ENCODE data around the gene IFI35.
A peak's percentile ranks its signal among the peaks of the same experiment; 100 is the strongest.
"Not testable (repeated sequence)": the region's sequence is repeated elsewhere in the genome, so short reads cannot be mapped to it uniquely, and the experiment has no call there.

The IFI35 gene

GRCh38 chr17:42989141-42989540, 17.4 kb upstream of the IFI35 start:
- no peaks in the 10 kb centered on the region for H3K27me3 Mint-ChIP-seq
- H3K36me3 Mint-ChIP-seq, result peaks cover 49% of the 10 kb centered on the region
- DNase-seq, result no peak
- CTCF ChIA-PET, result interaction anchor here (1.5 kb wide), 1 partner anchor 9 kb away, joined by 4 read pairs; the partner anchor contains the start of gene RPL27
- no peak overlapping the region for H3K4me3 Mint-ChIP-seq
- no peaks in the 10 kb centered on the region for H3K9me3 Mint-ChIP-seq
- no peak overlapping the region for H3K27ac Mint-ChIP-seq
- H3K4me1 Mint-ChIP-seq, result peaks cover 14% of the 10 kb centered on the region

DNA sequence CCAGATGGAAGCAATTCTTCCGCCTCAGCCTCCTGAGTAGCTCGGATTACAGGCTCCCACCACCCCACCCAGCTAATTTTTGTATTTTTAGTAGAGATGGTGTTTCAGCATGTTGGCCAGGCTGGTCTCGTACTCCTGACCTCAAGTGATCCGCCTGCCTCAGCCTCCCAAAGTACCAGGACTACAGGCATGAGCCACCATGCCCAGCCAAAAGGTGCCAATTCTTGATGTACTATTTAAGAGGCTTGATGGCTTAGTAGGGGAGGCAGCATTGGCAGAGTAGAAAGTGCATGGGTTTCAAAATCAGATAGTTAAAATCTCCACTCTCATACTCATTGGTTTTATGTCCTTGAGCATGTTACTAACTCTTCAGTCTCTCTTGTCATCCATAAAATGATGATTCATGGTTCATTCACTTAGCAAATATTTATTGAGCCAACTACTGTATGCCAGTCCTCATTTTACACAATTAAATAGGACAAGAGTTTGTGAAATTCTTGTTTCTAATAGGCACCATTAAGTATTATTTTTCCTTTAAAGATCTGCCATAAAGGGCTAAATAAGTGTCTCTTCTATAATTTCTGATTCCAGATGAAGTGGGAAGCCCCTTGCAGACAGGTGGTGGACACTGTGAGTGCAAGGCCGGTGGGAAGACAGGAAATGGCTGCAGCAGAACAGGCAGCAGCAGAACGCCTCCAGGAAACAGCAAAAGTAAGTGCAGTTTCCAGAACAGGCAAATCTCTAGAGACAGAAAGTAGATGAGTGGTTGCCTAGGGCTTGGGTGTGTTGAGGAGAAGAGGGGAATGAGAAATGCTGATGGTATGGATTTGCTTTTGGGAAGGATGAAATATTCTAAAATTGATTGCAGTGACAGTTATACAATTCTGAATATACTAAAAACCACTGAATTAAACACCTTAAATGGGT, 16.6 kb upstream of the IFI35 start:
- H3K9me3 Mint-ChIP-seq, result no peaks in the 10 kb centered on the region
- CTCF ChIA-PET, result interaction anchor here (1.5 kb wide), 1 partner anchor 8 kb away, joined by 4 read pairs; the partner anchor contains the start of gene RPL27
- no peak overlapping the region for H3K4me3 Mint-ChIP-seq
- no peak for DNase-seq
- H3K36me3 Mint-ChIP-seq, result peaks cover 44% of the 10 kb centered on the region
- H3K4me1 Mint-ChIP-seq, result peaks cover 8% of the 10 kb centered on the region
- no peaks in the 10 kb centered on the region for H3K27me3 Mint-ChIP-seq
- no peak overlapping the region for H3K27ac Mint-ChIP-seq

- Mint-ChIP-seq H3K4me3 (no peak overlapping the region), H3K27me3 (no peaks in the 10 kb centered on the region), H3K36me3 (peaks cover 37% of the 10 kb centered on the region), H3K4me1 (no peaks in the 10 kb centered on the region), H3K27ac (no peak overlapping the region), H3K9me3 (no peaks in the 10 kb centered on the region)
- DNase-seq, result no peak
- CTCF ChIA-PET, result interaction anchor here (0.9 kb wide), 1 partner anchor 149 kb away, joined by 3 read pairs; no protein-coding TSS in a partner anchor
Measured at GRCh38 chr17:42991471-42991870, 15.1 kb upstream of the IFI35 start.

DNA sequence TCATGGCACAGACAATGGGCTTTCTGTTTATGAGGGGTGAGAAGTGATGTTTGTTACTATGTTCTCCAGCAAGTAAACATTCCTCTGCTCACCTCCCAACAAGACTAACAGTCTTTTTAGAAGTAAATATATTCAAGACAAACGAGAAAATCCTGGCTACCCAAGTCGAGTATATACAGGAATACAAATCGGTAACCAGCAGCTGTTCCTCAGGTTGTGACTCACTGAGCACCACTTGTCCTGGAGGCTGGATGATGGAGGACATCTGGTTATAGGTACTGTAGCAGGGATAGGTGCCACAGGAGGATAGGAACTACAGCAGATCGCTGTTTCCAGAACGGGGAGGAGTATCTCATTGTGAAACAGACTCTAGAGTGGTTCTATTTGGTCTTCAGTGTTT, 13.7 kb upstream of the IFI35 start:
- no peak for DNase-seq
- Mint-ChIP-seq H3K4me1 (peaks cover 8% of the 10 kb centered on the region), H3K4me3 (no peak overlapping the region), H3K9me3 (no peaks in the 10 kb centered on the region), H3K27me3 (no peaks in the 10 kb centered on the region), H3K27ac (no peak overlapping the region), H3K36me3 (peaks cover 34% of the 10 kb centered on the region)
- CTCF ChIA-PET, result no interaction called here

DNA sequence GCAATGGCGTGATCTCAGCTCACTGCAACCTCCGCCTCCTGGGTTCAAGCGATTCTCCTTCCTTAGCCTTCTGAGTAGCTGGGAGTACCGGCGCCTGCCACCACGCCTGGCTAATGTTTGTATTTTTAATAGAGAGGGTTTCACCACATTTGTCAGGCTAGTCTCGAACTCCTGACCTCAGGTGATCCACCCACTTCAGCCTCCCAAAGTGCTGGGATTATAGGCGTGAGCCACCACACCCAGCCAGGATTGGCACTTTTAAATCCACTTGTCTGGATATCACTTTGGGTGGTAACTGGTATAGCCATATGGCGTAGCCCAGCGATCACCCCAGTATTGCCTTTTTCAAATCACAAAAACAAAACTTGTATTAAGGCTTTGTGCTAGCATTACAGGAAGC, 12.7 kb upstream of the IFI35 start:
- CTCF ChIA-PET, result interaction anchor here (0.5 kb wide), 1 partner anchor 394 kb away, joined by 4 read pairs; no protein-coding TSS in a partner anchor
- H3K4me1 Mint-ChIP-seq, result peaks cover 15% of the 10 kb centered on the region
- not testable (repeated sequence) for DNase-seq, H3K27me3 Mint-ChIP-seq, H3K4me3 Mint-ChIP-seq, H3K9me3 Mint-ChIP-seq, H3K27ac Mint-ChIP-seq
- H3K36me3 Mint-ChIP-seq, result peaks cover 27% of the 10 kb centered on the region

GRCh38 chr17:42997390-42997983, 9.1 kb upstream of the IFI35 start:
- peaks cover 35% of the 10 kb centered on the region for H3K4me1 Mint-ChIP-seq
- H3K9me3 Mint-ChIP-seq, result no peaks in the 10 kb centered on the region
- H3K27ac Mint-ChIP-seq, result peak overlapping the region; percentile 98
- H3K27me3 Mint-ChIP-seq, result no peaks in the 10 kb centered on the region
- peaks cover 29% of the 10 kb centered on the region for H3K36me3 Mint-ChIP-seq
- CTCF ChIA-PET, result interaction anchor here (0.7 to 2.1 kb wide), 18 partner anchors 9 to 476 kb away, joined by 3 to 11 read pairs (median 3); partner anchors contain the start of genes BECN1, PSME3, PTGES3L and RUNDC1
- no peak for DNase-seq
- H3K4me3 Mint-ChIP-seq, result peak overlapping the region; percentile 90

- CTCF ChIA-PET, result interaction anchor here (0.6 to 2.1 kb wide), 21 partner anchors 8 to 477 kb away, joined by 3 to 11 read pairs (median 3); partner anchors contain the start of genes BECN1, PSME3, PTGES3L and RUNDC1
- Mint-ChIP-seq H3K9me3 (no peaks in the 10 kb centered on the region), H3K4me1 (peaks cover 35% of the 10 kb centered on the region), H3K27me3 (no peaks in the 10 kb centered on the region), H3K27ac (peak within 1 kb of the TSS; percentile 98), H3K4me3 (peak within 1 kb of the TSS; percentile 90), H3K36me3 (peaks cover 30% of the 10 kb centered on the region)
- DNase-seq, result peak; percentile 99
Measured at GRCh38 chr17:42997984-42998938, 8.3 kb upstream of the IFI35 start, which contains the start of gene RPL27. Gene RPL27, plus strand, starts transcription at chr17:42998419. Its CDS starts 332 bp downstream, at chr17:42998751.

DNA sequence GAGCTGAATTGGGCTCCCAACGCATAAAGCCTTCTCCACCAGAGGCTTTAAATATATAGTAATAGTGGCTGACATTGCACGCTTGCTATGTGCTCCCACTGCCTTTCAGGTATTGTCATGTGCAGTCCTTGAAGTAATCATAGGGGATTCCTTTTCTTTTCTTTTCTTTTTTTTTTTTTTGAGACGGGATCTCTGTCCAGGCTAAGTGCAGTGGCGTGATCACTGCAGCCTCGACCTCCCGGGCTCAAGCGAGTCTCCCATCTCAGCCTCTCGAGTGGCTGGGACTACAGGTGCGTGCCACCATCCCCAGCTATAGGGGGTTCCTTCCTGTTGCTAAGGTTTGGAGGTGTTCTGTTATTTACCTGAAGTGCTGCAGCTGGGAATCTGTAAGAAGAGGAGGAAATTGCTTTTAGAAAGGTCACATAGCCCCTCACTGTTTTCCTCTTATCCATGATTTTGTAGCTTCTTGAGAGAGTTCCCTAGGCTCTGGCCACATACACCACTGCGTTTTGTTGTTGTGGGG, 7.5 kb upstream of the IFI35 start:
- Mint-ChIP-seq H3K36me3 (peaks cover 36% of the 10 kb centered on the region), H3K9me3 (no peaks in the 10 kb centered on the region), H3K27ac (peak overlapping the region; percentile 98), H3K4me3 (peak overlapping the region; percentile 90), H3K27me3 (no peaks in the 10 kb centered on the region), H3K4me1 (peaks cover 35% of the 10 kb centered on the region)
- CTCF ChIA-PET, result interaction anchor here (1.4 to 1.7 kb wide), 3 partner anchors 25 to 311 kb away, joined by 3 to 5 read pairs (median 3); partner anchors contain the start of gene PSME3
- no peak for DNase-seq

- Mint-ChIP-seq H3K36me3 (peaks cover 36% of the 10 kb centered on the region), H3K4me1 (peaks cover 35% of the 10 kb centered on the region)
- CTCF ChIA-PET, H3K4me3 Mint-ChIP-seq, H3K27me3 Mint-ChIP-seq, H3K27ac Mint-ChIP-seq, H3K9me3 Mint-ChIP-seq, DNase-seq: not testable (repeated sequence)
Measured at GRCh38 chr17:43000894-43001293, 5.7 kb upstream of the IFI35 start.

- Mint-ChIP-seq H3K9me3 (no peaks in the 10 kb centered on the region), H3K36me3 (peaks cover 40% of the 10 kb centered on the region), H3K27ac (peak overlapping the region; percentile 49), H3K4me1 (peaks cover 41% of the 10 kb centered on the region), H3K27me3 (no peaks in the 10 kb centered on the region), H3K4me3 (no peak overlapping the region)
- CTCF ChIA-PET, result interaction anchor here (0.6 kb wide), 1 partner anchor 173 kb away, joined by 6 read pairs; no protein-coding TSS in a partner anchor
- DNase-seq, result no peak
Measured at GRCh38 chr17:43003542-43004172, 2.9 kb upstream of the IFI35 start.

- Mint-ChIP-seq H3K4me1 (peaks cover 38% of the 10 kb centered on the region), H3K27me3 (no peaks in the 10 kb centered on the region), H3K27ac (no peak overlapping the region), H3K4me3 (no peak overlapping the region), H3K9me3 (no peaks in the 10 kb centered on the region), H3K36me3 (peaks cover 39% of the 10 kb centered on the region)
- CTCF ChIA-PET, result interaction anchor here (1.1 kb wide), 1 partner anchor 14 kb away, joined by 3 read pairs; no protein-coding TSS in a partner anchor
- no peak for DNase-seq
Measured at GRCh38 chr17:43010667-43011308, 4.2 kb downstream of the IFI35 start.

GRCh38 chr17:43011728-43012472, 5.3 kb downstream of the IFI35 start:
- CTCF ChIA-PET, result no interaction called here
- H3K27ac Mint-ChIP-seq, result no peak overlapping the region
- H3K4me3 Mint-ChIP-seq, result no peak overlapping the region
- no peaks in the 10 kb centered on the region for H3K27me3 Mint-ChIP-seq
- no peaks in the 10 kb centered on the region for H3K9me3 Mint-ChIP-seq
- DNase-seq, result no peak
- H3K4me1 Mint-ChIP-seq, result peaks cover 29% of the 10 kb centered on the region
- H3K36me3 Mint-ChIP-seq, result peaks cover 33% of the 10 kb centered on the region
